AG04450 (cell line): Measurements from ENCODE around the gene STIP1. TPM values are rescaled to one million over a fixed set of nuclear protein-coding genes. Genes with fewer than 3 reads are reported as not detected.

ENCODE experiments used
- CTCF ChIA-PET: fragments of 300-600, 350-600 bp; formaldehyde crosslinking; extraction: SDS; loops from one replicate; lab custom pipeline; 2022; ENCODE audit warnings: antibody characterized with exemption, inconsistent platforms; lab: Charles Lee
- POLR2A ChIA-PET: fragments of 350-600 bp; formaldehyde crosslinking; extraction: SDS; loops from one replicate; lab custom pipeline; 2021; ENCODE audit warnings: antibody characterized with exemption, inconsistent platforms; lab: Yijun Ruan, JAX
- DNase-seq: peaks from one replicate; pipeline ENCODE4 v3.0.0-alpha.2; 2011; ENCODE audit warnings: low read depth, low spot score
- H3K27ac ChIP-seq: one replicate; pipeline ENCODE4 v1.5.1; 2012; ENCODE audit warnings: low read depth, low read length, control low read depth
- H3K27me3 ChIP-seq: one replicate; pipeline ENCODE4 v1.6.0; 2012; ENCODE audit warnings: low read length; ENCODE audit not compliant: control insufficient read depth, insufficient read depth
- H3K4me3 ChIP-seq: 2 replicates; pipeline ENCODE4 v1.5.1; 2011; ENCODE audit warnings: mild to moderate bottlenecking, low read depth, low read length, control low read depth
- H3K9me3 ChIP-seq: 2 replicates; pipeline ENCODE4 v1.5.1; 2012; ENCODE audit warnings: low read length; ENCODE audit not compliant: control insufficient read depth, insufficient read depth
- CTCF ChIP-seq: IDR thresholded peaks from 2 replicates; pipeline ENCODE4 v1.5.1; 2011; ENCODE audit warnings: low read depth, low read length, control low read depth, inconsistent platforms
- polyA plus RNA-seq: library from polyadenylated mRNA; depleted of rRNA; stranded (reverse); fragments of >200 nt; gene quantifications from 2 replicates; pipeline ENCODE4 v1.2.3, GENCODE V29; 2011

Gene STIP1
- polyA plus RNA-seq, 1 experiment = 171 TPM

DNA sequence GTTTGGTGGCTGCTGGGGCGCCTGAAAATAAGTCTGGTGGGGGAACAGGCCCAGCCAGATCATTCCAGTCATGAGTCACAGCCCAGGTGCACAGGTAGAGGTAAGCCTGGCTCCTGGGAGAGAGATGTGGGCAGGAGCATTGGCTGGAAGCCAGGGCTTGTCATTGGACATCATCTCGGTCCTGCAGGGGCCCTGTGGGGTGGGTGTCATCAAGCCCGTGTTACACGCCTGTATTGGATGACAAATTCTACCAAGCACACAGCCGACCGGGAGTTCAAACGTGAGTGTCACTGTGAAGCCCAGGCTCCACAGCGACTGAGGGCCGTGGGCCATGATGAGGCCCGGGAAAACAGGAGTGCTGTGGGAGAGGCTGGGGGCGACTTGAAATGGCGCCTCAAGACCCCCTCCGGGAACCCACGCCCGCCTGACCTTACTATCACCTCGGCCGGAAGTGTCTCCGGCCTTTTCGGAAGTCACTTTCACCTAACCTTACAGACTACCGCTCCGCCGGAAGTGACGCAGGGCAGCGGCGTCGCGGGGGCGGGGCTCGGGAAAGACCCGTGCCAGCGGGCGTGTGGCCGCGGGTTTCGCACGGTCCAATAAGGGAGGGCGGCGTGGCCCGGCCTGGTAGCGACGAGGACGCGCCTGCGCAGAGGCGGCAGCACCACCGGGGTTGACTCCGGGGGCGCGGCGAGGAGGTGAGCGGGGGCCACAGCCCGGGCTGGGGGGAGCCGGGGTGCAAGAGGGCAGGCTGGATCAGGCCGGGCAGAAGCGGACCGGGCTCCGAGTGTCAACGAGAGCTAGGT, 54.7 kb downstream of the STIP1 start, which contains the start of gene FKBP2:
Gene FKBP2, plus strand, starts transcription at position 661 of the 806 bp plus-strand sequence. CDS start 1,293 bp downstream, outside the sequence.
- TF ChIP-seq CTCF = no peak
- Histone ChIP-seq H3K4me3 (peak within 1 kb of the TSS; percentile 84), H3K9me3 (peaks cover 4% of the 10 kb centered on the region; the same call in 1 of the 2 replicates), H3K27ac (peak within 1 kb of the TSS; percentile 94), H3K27me3 (no peaks in the 10 kb centered on the region)
- ChIA-PET POLR2A (interaction anchor here (0.7 to 1.3 kb wide), 9 partner anchors 9 to 63 kb away, joined by 3 to 6 read pairs (median 4); partner anchors contain the start of genes NUDT22 and TRPT1), CTCF (interaction anchor here (0.6 to 1.5 kb wide), 6 partner anchors 10 to 609 kb away, joined by 3 to 11 read pairs (median 3); partner anchors contain the start of gene PLCB3)
- DNase-seq = peak; percentile 90

GRCh38 chr11:64241241-64241490, 55.2 kb downstream of the STIP1 start:
- Histone ChIP-seq H3K9me3 (peaks cover 4% of the 10 kb centered on the region; the same call in 1 of the 2 replicates), H3K4me3 (peak overlapping the region; percentile 77), H3K27me3 (no peaks in the 10 kb centered on the region), H3K27ac (peak overlapping the region; percentile 89)
- no peak for TF ChIP-seq CTCF
- CTCF ChIA-PET = interaction anchor here (0.6 to 1.5 kb wide), 4 partner anchors 28 to 609 kb away, joined by 3 to 11 read pairs (median 4); no protein-coding TSS in a partner anchor
- DNase-seq = peak; percentile 99
- POLR2A ChIA-PET = interaction anchor here (0.7 to 1.3 kb wide), 9 partner anchors 9 to 63 kb away, joined by 3 to 6 read pairs (median 4); partner anchors contain the start of genes NUDT22 and TRPT1

- DNase-seq = no peak
Measured at GRCh38 chr11:64241491-64242374, 55.8 kb downstream of the STIP1 start.

DNA sequence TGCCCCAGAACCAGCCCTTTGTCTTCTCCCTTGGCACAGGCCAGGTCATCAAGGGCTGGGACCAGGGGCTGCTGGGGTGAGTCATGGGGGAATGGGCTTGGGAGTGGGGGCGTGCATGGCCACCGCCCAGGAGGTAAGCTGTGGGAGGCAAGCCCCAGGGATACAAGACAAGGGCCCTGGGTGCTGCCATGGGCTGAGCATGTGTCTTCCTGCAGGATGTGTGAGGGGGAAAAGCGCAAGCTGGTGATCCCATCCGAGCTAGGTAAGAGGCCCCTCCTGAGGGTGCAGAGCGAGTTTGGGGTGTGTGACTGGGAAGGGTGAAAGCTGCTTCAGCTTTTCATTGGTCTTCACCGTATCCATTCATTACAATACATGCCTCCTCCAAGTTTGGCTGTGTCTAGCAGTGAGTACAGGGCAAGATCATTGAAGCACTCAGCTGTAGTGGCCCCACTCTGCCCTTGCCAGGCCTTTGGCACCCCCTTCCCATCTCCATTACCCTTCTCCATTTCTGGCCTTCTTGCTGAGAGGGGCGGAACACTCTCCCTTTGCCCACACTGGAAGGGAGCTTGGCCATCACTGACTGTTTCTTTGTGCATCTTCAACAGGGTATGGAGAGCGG, 57.4 kb downstream of the STIP1 start:
- no peak for DNase-seq
- peak overlapping the region; percentile 84 for H3K4me3 ChIP-seq

More at GRCh38 chr11:64241491-64242374, 55.8 kb downstream of the STIP1 start:
- Histone ChIP-seq H3K4me3 (peak overlapping the region; percentile 84), H3K9me3 (peaks cover 4% of the 10 kb centered on the region; the same call in 1 of the 2 replicates), H3K27me3 (no peaks in the 10 kb centered on the region), H3K27ac (peak overlapping the region; percentile 39)
- CTCF ChIA-PET = interaction anchor here (0.6 to 1.5 kb wide), 4 partner anchors 27 to 608 kb away, joined by 3 to 11 read pairs (median 4); no protein-coding TSS in a partner anchor
- POLR2A ChIA-PET = interaction anchor here (0.7 to 1.3 kb wide), 10 partner anchors 10 to 62 kb away, joined by 3 to 6 read pairs (median 4); partner anchors contain the start of genes NUDT22, STIP1 and TRPT1
- TF ChIP-seq CTCF = no peak

More for the DNA sequence above, 57.4 kb downstream of the STIP1 start:
- Histone ChIP-seq H3K27me3 (no peaks in the 10 kb centered on the region), H3K9me3 (peaks cover 4% of the 10 kb centered on the region; the same call in 1 of the 2 replicates), H3K27ac (peak overlapping the region; percentile 21)
- TF ChIP-seq CTCF = no peak
- ChIA-PET CTCF (interaction anchor here (1.3 to 3.3 kb wide), 4 partner anchors 9 to 61 kb away, joined by 3 to 22 read pairs (median 7); partner anchors contain the start of gene ESRRA), POLR2A (interaction anchor here (0.8 to 1.1 kb wide), 2 partner anchors 27 to 58 kb away, joined by 3 read pairs; partner anchors contain the start of gene STIP1)
